HepG2 (cell line): ENCODE measurements around the gene JMJD4.

Source experiments
- E2F2 ChIP-seq: sonication (generic); formaldehyde crosslinking; IDR thresholded peaks from 2 replicates; pipeline ENCODE4 v1.4.0; 2020; ENCODE audit warnings: missing genetic modification reagents, borderline replicate concordance
- EZH2 ChIP-seq: conservative IDR thresholded peaks from 2 replicates; pipeline ENCODE4 v1.6.1; 2012; ENCODE audit warnings: mild to moderate bottlenecking, low read depth, low read length, moderate library complexity
- NR1H2 ChIP-seq: sonication (generic); formaldehyde crosslinking; IDR thresholded peaks from 2 replicates; pipeline ENCODE4 v1.8.1; 2022; ENCODE audit warnings: low read depth, missing genetic modification reagents, borderline replicate concordance
- SMARCE1 ChIP-seq: fragments of 450-650 bp; IDR thresholded peaks from 2 replicates; pipeline ENCODE4 v1.6.1; 2017; ENCODE audit warnings: borderline replicate concordance
- TCF12 ChIP-seq, 2 experiments: fragments of 450-650 bp in 1 of 2; sonication (generic) in 1 of 2; formaldehyde crosslinking in 1 of 2; IDR thresholded peaks; 2 replicates each; pipeline versions ENCODE4 v1.6.1 to v1.8.0; 2017 to 2022; ENCODE audit warnings: antibody characterized with exemption in 1 of 2, mild to moderate bottlenecking in 1 of 2, missing genetic modification reagents in 1 of 2, moderate library complexity in 1 of 2

- no peak for TF ChIP-seq EZH2
- TF ChIP-seq E2F2 (CRISPR knock-in tag) = no peak
- TF ChIP-seq TCF12 (IDR thresholded peaks at IDR 0.05) = no peak
- no peak for TF ChIP-seq TCF12 (CRISPR knock-in tag; IDR thresholded peaks at IDR 0.05)
- TF ChIP-seq SMARCE1 = no peak
- TF ChIP-seq NR1H2 (CRISPR knock-in tag) = no peak
Observed at GRCh38 chr1:227774051-227774731, 39.1 kb upstream of the JMJD4 start.
